ENCODE results near the gene PCBP4.
"Not testable (repeated sequence)": the region's sequence is repeated elsewhere in the genome, so short reads cannot be mapped to it uniquely, and the experiment has no call there.

Gene PCBP4

DNA sequence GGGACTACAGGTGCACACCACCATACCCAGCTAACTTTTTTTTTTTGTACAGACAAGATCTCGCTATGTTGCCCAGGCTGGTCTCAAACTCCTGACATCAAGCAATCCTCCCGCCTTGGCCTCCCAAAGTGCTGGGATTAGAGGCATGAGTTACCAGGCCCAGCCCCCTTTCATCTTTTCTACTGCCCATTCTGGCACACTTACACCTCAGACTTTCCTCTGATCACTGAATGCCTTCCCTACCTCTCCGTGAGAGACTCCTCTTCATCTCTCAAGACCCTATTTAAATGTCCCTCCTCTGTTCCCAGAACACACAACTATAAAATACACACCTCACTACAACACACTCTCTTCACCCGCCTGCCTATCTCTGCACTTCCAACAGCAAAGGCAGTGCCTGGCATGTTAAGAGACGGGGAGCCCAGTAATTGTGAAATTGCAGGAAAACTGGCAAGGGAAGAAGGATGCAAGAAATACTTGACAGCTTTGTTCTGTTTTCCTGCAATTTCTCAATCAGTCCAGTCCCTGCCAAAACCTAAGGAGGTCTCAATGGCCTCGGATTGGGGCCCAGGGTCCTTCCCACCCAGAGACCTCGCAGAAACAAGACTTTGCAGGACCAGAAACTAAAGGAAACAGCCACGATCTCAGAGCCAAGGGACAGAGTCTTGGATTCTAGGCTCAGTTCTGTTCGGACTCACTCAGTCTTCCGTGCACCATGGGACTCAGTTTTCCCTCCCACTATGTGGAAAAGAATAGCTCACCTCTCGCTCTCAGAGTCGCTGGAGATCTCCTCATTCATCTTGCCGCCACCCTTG is 26.4 kb downstream of the PCBP4 start:
- DNase-seq (ENCODE audit: low read depth in 2 of 2), result no peak

DNA sequence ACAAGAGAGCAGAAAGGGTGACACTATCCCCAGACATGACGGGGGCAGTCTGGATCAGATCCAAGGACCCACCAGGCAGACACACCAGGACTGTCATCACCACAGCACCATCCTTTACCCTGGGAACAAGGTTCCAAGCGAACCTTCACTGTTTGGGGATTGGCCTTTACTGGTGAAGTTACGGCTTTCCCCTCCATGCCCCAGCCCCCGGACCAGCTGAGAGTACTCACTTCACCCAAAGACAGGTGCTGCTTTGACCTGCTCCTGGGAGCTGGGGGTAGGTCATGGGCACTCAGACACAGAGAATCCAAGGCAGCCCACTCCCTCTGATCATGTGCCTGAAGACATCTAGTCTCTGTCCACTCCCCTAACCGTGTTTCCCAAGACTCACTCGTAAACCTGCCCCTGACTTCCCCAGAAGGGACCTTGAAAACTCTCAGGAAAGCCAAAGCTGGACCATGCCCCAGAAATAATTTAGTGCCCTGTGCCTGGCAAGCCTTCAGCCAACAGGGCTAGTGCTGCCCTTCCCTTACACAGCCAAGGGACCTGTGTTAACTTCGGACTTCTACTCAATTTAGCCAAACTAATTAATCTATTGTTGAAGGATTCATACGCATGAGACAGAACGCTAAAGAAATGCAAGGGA is 28.4 kb downstream of the PCBP4 start:
- DNase-seq (ENCODE audit: low read depth in 2 of 2), result no peak

DNA sequence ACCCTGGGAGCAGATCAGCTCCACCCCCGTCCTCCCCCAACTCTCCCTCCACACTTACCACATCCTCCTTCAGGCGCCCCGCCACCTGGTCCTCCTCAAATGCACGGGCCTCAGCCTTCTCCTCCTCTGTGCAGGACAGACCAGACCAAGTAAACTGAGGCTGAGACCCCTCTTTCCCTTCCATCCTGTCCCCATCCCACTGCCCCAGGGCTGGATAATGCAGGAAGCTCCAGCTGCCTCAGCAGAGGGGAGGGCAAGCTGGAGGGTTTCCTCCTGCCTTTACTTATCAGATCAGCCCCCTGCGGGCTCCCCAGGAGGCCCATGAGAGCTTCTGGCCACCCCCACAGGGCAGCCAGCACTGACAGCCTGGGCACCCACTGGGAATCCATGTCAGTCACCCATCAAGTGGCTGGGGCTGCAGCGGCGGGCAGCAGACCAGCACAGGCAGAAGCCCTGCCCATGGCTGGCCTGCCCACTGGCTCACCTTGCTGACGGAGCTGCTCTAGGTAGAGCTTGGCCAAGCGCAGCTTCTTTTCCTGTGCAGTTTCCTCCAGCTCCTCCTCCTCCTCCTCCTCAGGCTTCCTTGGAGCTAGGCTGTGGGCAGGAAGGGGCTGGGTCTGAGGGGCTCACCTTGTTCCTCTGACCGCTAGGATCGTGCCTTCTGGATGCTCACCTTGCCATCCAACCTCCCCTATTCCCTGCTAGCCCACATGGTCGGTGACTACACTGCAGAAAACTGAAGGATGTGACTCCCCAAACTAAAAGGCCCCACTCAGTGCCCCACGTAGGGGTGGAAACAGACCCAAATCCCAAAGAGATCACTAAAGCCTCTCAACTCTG is 29.4 kb downstream of the PCBP4 start:
- DNase-seq (ENCODE audit: low read depth in 2 of 2), result no peak

DNA sequence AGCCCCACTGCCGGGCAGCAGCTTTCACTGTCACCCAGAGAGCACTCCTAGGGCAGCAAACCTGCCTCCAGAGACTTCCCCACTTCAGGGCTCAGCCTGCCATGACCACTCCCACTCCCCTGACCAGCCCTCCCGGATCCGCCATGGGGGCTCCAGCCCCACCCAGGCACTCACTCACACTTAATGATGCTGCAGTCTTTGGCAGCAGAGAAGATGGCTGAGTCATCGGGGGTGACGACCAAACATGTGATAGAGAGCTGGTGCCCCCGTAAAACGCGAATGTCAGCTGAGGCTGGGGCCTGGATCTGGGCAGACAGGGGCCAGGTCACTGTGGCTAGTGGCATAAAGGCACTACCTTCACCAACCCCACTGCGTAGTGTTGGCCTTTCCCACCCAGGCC is 30.2 kb downstream of the PCBP4 start:
- DNase-seq (ENCODE audit: low read depth in 2 of 2), result no peak

DNA sequence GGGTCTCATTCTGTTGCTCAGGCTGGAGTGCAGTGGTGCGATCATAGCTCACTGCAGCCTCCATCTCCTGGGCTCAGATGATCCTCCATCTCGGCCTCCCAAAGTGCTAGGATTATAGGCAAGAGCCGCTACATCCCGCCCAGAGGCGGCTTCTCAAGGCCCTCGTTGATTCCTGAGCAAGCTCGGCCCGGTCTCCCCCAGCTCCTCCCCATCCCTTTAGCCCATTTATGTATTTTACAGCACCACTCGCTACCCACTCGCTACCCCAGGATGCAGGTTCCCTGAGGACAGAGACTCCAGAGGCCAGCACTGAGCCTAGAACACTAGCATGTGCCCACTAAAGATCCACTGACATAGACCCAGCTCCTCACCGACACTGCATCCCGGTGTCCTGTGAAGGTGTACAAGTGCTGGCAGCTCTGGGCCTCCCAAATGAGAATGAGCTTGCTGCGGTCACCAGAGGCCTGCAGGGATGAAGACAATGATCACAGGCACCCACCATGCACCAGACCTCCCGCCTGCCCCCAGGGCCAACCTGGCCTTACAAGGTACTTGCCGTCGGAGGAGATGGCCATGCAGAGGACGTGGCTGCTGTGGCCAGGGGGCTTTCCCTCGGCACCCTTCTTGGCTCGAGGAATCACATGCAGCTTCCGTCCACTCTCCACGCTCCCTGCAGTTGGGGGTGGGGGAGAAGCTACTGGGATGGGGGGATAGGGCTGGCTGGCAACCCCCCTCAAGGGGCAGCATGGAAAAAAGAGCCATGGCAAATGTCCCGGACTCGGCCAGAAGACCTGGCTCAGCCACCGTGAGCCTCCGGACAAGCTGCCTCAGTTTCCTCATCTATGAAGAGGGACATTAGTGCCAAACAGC is 31.1 kb downstream of the PCBP4 start:
- DNase-seq (ENCODE audit: low read depth in 2 of 2), result no peak

DNA sequence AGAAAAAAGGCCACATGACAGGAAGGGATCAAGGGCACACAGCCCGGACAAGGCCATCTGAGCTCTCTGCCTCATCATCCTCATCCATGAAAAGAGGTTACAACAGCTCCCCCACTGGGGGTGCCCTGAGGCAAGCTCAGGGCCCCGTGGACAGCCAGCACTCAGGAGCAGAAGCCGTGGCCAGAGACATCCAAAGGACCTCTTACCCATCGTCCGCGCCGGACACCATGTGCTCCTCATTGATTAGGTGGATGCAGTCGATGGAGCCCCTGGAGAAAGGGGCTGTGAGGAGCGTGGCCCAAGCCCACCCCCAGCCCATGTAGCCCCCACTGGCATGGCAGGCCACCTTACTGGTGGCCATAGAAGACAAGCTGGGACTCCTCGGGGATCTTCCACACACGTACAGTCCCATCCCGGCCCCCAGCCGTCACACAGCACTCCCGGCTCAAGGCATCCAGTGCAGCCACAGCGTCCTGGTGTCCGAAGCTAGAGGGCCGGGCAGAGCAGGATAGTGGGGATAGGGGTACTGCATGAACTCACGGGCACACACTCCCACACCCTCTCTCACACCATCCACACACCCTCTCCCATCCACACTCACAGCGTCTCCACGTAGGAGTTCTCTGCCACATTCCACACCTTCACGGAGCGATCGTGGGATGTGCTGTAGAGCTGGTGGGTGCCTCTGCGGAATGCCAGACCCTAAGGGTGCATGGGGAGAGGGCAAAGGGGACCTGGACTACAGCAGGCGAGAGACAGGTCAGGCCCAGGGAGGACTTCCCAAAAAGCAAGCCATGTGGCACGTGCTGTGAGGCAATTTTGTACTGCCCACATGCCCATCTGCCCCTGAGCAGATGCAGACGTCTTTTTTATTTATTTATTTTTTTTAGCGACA is 32.0 kb downstream of the PCBP4 start:
- no peak for DNase-seq (ENCODE audit: low read depth in 2 of 2)

DNA sequence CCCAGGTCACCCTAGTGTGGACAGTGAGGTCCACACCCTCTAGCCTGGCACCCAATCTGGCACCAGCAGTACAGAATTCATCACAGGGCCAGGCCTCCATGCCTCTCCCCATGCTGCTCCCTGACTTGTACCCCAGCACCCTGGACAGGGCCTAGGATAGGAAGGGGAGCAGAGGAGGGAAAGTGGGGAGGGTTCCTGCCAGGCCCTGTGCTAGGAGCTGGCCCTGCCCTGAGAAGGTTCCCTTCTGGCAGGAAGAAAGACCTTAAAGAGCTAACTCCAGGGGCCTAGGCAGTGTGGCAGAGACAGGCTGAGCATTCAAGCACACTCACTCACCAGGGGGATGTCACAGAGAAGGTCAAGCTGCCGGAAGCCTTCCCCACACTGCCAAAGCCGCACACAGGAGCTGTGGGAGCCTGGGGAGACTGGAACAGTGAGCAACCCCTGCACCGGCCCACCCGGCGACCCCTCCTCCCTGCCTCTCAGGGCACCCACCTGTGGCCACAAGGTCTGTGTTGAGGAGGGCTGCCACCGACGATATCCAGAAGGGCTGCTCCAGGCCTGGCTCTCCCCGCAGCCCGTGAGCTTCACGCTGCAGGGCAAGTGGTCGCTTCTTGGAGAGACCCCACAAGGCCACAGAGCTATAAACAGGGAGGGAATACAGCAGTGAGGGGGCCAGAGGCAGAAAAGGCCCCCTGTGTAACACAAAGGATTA is 33.0 kb downstream of the PCBP4 start:
- no peak for DNase-seq (ENCODE audit: low read depth in 2 of 2)

DNA sequence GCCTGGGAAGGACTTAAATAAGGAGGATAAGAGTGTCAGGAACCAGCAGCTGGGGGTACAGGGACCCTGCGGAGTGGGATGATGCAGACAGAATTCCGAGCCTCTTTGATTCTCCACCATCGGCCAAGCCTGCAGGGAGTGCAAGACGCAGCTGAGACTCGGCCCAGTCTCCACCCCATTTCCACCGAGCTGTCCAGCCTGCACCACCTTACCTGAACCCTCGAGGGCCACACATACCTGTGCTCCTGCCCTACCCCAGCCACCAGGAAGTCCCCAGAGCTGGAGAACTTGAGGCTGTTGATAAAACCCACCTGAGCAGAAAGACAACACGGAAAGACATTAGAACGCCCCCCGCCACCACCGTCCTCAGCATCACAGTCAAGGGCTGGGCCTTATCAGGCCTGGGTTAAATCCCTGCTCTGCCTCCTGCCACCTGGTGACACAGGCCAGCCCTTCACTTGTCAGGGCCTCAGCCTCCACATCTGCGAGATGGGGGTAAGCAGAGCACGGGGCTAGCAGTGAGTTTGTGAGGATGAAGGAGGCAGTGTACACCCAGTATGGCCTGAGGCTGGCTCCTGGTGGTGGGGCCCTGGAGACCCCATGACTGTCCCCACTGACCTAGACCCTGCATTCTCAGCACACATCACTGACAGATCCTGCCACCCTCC is 33.6 kb downstream of the PCBP4 start:
- DNase-seq (ENCODE audit: low read depth in 2 of 2), result no peak

DNA sequence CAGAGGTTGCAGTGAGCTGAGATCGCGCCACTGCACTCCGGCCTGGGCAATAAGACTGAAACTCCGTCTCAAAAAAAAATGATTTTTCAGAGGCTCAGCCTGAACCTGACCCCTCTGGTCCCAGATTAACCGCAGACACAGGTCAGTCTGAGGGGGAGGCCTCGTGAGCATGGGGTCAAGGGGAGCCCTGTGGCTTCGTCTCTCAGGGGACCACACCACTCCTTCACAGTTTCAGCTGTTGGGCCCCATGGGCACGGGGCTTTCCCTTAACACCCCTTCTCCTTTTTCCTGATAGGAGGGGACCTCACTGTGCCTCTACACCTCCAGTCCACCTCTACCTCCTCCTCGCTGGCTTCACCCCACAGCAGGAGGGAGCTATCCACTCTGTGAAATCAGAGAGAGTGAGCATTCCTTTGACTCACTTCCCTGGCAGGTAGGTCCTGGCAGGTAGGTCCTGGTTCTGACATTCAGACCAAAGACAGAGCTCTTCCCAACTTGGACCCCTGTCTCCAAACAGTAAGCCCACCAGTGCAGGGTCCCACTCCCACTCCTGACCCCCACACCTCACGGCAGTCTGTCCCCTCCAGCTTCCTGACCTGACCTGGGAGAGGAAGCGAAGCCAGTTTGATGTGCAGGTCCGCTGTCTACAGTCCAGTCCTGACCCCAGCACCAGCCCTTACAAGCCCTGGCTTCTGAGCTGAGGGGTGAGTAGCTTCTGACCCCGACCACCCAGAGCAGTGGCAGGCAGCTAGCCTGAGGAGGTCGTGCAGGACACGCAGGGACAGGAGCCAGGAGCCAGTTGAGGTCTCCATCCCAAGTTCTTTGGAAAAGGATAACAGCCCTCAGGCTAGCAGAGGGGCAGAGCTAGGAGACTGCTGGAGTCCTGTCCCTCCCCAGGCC is 34.5 kb downstream of the PCBP4 start:
- DNase-seq (ENCODE audit: low read depth in 2 of 2), result no peak

DNA sequence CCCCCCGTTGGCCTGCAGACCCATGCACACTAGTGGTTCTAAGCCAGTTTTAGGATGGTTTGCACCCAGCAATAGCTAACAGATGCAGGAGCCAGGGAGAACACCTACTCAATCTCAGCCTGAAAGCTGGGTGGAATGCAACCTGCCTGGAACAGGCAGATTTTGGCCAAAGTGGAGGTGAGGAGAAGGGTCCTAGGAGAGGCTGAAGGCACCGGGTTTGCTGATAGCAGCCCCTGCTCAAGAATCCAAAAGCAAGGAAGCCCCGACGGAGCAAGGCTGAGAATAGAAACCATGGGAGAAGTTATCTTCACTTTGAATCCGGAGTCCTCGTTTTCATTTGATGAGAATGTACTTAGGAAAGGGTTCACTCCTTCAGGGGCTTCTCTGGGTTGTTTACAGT is 35.5 kb downstream of the PCBP4 start:
- DNase-seq (ENCODE audit: low read depth in 2 of 2), result no peak

DNA sequence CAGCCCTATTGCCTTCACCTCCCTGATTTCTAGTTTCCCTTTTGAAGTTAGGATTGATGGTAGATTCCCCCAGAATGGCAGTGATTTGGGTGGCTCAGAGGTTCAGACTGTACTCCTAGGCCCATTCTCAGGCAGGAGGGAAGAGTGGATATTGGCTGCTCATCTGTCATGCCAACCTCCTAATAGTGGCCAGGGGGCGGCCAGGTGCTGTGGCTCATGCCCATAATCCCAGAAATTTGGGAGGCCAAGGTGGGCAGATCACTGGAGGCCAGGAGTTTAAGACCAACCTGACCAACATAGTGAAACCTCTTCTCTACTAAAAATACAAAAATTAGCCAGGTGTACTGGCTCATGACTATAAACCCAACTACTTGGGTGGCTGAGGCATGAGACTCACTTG is 36.8 kb downstream of the PCBP4 start:
- DNase-seq (ENCODE audit: low read depth in 2 of 2), result no peak

DNA sequence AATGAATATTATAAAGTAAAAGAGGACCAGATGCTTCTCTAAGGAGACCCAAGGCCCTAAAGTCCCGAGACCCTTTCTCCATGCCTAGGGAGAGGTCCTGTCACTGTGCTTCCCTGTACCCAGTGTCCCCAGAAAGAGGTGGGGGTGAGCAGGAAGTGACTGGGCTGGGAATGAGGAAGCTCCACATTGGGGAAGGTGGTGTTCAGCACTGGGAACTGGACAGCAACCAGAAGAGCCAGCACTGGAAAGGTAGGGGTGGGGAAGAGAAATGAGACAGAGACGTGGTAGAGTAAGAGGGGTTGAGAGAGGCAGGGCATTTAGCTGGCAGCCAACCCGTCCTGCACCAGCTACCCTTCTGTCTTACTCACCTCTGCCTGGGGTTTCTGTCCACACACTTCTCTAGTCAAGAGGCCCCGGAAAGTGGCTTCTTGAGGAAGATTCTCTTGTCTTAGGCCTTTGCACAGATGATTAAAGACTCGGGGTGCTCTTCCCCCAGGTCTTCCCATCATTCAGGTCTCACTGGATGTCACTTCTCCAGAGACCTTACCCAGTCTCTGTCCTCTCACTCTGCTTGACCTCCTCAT is 37.7 kb downstream of the PCBP4 start:
- no peak for DNase-seq (ENCODE audit: low read depth in 2 of 2)

DNA sequence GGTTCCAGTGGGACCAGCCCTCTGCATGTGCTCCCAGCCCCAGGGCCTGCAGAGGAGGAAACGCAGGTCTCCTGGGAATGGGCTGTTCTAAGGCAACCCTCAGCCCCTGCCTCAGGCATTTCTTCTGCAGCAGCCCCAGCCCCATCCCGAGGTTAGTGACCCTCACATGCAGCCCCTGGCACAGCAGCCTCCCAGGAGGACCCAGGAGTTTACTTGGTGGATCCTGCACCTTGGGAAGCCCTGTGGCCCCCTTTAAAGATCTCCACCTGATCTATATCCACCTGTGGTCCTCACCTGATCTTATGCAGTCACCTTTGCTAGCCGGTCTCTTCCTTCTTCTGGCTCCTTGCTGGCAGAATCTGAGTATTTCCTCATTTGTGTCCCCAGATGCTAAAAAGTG is 38.3 kb downstream of the PCBP4 start:
- DNase-seq (ENCODE audit: low read depth in 2 of 2), result not testable (repeated sequence)

DNA sequence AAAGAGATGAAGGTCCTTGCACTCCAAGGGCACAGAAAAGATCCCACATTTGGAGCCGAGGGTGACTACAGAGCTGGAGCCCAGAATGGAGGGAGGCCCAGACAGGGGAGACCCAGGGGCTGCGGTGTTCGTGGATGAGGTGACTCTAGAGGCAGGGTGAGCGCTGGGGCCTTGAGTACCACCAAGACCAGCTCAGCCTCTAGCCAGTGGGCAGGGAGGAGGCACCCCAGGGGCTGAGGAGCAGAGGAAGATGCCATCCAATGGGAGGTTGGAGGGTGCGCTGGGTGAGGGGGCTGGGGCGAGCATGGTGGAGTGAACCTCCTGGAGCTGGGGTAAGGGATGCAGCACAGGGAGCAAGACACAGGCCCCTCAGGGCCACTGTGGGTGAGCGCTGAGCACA is 38.8 kb downstream of the PCBP4 start:
- no peak for DNase-seq (ENCODE audit: low read depth in 2 of 2)

DNA sequence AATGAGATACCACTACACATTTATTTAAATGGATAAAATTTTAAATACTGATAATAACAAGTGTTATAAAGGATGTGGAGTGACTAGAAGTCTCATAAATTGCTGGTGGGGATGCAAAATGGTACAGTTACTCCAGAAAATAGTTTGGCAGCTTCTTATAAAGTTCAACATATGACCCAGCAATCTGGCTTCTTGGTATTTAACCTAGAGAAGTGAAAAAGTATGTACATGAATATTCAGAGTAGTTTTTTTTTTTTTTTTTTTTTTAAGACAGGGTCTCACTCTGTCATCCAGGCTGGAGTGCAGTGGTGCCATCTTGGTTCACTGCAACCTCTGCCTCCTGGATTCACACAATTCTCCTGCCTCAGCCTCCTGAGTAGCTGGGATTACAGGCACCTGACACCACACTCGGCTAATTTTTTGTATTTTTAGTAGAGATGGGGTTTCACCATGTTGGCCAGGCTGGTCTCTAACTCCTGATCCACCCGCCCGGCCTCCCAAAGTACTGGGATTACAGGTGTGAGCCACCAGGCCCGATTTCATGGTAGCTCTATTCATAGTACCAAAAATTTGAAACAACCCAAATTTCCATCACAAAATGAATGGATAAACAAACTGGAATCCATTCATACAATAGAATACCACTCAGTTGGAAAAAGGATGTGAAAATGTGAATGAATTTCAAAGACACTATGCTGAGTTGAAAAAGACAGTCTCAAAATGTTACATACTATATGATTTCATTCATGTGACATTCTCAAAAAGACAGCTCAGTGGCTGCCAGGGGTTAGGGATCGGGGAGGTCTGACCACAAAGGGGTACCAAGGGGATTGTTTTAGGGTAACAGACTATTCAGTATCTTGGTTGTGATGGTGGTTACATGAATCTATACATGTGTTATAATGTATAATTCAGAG is 39.9 kb downstream of the PCBP4 start:
- no peak for DNase-seq (ENCODE audit: low read depth in 2 of 2)

DNA sequence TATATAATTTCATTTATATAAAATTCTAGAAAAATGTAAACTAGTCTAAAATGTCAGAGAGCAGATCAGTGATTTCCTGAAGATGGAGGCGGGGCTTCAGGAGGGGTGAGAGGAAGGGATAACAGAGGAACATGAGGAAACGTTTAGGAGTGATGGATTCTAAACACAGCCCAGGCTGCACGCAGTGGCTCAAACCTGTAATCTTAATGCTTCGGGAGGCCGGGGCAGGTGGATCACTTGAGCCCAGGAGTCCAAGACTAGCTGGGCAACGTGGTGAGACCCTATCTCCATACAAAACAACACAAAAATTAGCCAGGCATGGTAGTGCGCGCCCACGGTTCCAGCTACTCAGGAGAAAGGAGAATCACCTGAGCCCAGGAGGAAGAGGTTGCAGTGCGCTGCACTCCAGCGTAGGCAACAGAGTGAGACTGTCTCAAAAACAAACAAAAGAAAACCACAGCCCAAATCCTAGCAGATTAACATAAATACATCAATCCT is 46.1 kb downstream of the PCBP4 start:
- no peak for DNase-seq (ENCODE audit: low read depth in 2 of 2)

DNA sequence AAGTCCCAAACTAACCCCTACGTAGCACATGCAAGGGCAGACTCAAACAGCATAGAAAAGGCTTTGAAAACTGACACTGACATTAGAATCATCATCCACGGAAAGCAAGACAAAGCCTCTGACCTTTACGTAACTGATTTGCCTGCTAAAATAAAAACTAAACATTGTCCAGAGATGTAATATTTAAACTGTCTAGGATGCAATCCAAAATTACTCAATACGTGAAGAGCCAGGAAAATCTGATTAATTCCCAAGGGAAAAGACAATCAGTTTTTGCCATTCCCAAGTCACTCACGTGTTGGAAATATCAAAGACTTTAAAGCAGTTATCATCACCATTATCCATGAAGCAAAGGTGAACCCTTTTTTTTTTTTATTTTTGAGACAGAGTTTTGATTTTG is 50.8 kb downstream of the PCBP4 start:
- no peak for DNase-seq (ENCODE audit: low read depth in 2 of 2)
